GM12874 (cell line): ENCODE measurements around the gene ARL2.

Experiments used
- TF ChIP-seq, protein P1 (sequence below): IDR thresholded peaks from 2 replicates; pipeline ENCODE4 v1.5.1; 2011; ENCODE audit warnings: low read depth, mild to moderate bottlenecking, control low read depth, low read length, moderate library complexity; ENCODE audit not compliant: insufficient read depth

The ARL2 gene

DNA sequence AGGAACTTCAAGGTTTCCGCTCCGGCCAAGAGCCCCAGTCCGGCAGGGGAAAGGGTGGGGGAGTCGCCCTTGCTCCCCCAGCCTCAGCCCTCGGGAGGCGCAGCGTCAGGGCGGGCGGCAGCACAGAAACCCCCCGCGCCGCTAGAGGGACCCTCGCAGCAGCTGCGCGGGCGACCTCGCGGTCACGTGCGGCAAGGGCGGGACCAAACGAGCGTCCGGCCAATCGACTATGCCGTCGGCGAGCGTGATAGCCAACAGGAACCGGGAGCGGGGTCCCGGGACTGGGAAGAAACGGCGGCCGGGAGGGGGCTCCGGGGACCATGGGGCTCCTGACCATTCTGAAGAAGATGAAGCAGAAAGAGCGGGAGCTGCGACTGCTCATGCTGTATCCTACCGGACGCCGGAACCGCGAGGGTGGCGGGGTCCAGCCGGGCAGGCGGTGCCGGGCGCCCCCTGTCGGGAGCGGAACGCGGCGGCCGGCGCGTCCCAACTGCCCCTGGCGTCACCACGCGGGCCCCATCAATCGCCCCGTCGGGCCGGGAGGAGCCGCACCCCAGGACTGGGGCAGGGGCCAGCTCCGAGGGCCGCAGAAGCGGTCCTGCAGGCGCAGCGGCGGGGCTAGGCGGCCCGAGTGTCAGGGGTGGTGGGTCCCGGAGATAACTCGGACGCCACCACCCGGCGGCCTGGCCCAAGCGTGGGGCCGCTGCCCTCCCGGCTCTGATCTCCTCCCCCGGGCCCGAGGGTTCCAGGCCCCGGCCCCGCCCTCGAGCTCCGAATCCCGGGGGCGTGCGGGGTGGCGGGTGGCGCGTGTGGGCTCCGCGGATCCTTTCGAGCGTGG is at the start of gene ARL2:
ARL2 (plus strand) TSS at position 273 of the 838 bp plus-strand sequence; CDS start at position 321, 48 bp downstream.
- TF ChIP-seq, protein P1, sequence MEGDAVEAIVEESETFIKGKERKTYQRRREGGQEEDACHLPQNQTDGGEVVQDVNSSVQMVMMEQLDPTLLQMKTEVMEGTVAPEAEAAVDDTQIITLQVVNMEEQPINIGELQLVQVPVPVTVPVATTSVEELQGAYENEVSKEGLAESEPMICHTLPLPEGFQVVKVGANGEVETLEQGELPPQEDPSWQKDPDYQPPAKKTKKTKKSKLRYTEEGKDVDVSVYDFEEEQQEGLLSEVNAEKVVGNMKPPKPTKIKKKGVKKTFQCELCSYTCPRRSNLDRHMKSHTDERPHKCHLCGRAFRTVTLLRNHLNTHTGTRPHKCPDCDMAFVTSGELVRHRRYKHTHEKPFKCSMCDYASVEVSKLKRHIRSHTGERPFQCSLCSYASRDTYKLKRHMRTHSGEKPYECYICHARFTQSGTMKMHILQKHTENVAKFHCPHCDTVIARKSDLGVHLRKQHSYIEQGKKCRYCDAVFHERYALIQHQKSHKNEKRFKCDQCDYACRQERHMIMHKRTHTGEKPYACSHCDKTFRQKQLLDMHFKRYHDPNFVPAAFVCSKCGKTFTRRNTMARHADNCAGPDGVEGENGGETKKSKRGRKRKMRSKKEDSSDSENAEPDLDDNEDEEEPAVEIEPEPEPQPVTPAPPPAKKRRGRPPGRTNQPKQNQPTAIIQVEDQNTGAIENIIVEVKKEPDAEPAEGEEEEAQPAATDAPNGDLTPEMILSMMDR, result peak; percentile 86

DNA sequence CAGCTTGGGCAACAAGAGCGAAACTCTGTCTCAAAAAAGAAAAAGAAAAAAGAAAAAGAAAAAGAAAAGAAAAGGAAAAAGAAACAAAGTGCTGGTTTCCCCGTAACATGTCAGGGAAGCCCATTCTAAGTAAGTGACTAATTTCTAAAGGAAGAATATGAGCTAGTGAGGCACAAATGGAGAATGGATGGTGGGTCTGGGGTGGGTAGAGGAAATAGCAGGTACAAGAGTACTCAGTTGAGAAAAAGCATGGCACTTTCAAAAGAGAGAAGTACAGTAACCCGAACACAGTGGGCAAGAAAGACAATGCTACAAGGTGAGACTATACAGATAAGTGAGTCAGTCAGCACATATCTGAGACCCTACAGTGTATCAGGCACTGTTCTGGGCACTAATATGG is 46.6 kb upstream of the ARL2 start:
- TF ChIP-seq, protein P1, result no peak

DNA sequence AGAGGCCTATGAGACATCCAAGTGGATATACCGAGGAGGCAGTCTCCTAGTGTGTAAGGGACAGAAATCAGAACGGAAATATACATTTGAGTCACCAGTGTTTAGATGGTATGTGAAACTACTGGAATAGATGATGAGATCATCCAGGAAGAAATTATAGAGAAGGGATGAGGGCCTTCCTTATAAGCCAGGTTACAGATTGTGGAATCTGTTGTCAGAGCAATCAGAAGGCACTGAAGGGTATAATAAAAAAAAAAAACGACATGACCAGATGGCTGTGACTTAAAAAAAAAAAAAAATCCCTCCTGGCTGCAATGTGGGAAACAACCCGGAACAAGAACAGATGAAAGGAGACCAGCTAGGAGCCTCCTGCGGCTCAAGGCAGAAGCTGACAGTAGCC is 44.8 kb upstream of the ARL2 start:
- TF ChIP-seq, protein P1, result no peak

DNA sequence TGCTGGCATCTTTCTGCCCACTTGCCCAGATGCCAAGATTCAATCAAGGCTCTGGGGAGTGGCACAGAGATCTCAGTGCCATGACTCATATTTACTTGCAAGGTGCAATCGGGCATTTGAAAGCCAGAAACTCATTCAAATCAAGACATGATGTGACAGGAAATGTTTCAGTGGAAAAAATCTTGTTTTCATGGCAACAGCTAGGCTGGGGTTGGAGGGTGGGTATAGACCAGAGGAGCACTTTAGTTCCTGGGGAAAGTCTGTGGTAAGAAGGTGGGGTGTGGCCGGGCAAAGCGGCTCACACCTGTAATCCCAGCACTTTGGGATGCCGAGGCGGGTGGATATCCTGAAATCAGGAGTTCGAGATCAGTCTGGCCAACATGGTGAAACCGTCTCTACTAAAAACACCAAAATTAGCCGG is 43.2 kb upstream of the ARL2 start:
- TF ChIP-seq, protein P1, result no peak

DNA sequence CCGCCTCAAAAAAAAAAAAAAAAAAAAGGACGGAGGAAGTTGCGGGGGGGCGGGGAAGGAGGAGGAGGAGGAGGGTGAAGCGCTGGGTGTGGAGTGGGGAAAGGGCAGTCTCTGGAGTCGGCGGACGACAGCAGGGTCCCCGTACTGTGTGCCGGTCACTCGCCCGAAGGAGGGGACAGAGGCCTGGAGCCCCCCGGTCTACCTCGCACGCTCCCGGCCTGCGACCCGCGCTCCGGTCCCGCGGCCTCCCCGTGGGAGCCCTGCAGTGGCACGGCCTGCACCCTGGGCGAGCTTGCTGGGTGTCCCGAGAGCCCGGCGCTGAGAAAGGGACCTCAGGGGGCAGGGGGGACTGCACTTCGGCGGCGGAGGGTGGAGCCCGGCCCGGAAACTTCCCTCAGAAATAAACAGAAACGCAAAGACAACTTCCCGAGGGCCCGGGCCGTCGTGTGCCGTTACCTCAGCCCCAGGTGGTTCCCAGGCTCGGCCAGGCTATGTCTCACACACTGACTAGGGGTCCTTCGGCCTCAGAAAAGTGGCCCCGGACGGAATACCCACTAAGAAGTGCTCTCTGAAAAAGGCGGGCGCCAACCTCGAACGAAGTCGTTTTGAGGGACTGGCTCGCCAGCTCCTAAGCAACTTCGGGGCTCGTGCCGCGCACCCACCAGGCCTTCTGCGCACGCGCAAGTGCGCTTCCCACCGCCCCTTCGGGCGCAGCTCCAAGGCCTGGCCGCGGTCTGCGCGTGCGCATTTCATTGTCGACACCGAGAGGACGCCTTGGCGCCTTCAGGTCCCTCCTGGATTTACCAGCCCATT is 42.3 kb upstream of the ARL2 start, which contains the start of gene MAJIN:
MAJIN (minus strand) TSS at position 688 of the 813 bp plus-strand sequence. CDS start 12,703 bp downstream, outside the sequence.
- TF ChIP-seq, protein P1, result no peak

DNA sequence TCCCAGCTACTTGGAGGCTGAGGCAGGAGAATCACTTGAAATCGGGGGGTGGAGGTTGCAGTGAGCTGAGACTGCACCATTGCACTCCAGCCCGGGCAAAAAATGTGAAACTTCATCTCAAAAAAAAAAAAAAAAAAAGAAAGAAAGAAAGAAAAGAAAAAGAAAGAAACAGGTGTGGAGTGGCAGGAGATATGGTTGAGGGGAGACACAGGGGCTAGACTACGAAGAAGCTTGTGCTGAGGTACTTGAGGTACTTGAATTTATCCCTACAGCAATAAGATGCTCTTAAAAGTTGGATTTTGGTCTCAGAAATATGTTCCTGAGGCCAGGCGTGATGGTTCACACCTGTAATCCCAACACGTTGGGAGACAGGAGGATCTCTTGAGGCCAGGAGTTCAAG is 39.8 kb upstream of the ARL2 start:
- TF ChIP-seq, protein P1, result no peak

DNA sequence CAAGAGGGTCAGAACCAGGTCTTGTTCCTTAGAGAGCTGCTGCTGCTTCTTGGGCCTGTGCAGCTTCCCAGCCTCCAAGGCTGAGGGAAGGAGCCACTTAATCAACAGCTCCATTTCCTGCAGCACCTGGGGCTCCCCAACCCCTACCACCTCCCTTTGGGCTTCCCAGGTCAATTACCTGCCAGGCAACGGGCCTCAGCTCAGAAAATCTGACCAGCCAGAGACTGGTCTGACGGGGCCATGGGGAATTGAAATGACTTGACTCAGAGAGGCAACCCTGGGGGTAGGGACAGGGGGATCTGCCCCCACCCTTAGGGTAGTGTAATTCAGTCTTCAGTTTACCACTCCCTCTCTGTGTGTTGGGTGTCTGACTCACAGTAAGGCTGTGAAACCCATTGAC is 37.3 kb upstream of the ARL2 start:
- TF ChIP-seq, protein P1, result no peak
